ENCODE data around the gene AOC1.

The AOC1 gene

DNA sequence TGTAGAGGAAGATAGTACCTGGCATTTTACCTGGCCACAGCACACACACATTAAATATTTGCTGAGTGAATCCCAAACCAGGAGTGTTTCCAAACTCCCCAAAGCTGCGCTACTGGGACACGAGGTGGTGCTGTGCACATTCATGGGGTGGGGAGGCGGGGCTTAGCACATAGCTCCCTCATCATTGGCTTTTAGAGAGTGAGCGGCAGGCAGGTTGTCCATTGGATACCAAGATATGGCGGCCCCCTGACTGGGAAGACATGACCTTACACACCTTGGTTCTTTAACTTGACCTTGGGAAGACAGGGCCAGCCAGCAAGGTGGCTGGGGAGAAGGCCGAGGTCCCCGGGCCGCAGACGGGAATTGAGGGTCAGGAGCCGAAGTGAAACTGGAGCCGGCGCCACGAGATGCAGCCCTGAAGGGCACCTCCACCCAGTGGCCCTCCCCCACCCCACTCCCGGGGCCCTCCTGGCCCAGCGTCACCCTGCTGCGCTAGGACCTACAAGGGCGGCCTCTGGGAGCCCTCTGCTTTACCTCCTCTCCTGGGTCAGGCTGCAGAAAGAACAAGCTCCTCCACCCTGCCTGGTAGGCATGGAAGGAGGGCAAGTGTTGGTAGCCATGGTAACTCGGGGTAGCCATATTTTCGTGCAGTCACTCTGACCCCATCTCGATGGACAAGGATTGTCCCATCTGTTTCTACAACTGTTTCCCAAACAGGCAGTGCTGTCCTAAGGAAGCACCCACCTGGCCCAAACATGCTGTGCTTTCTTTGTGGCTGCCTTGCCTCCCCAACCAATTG is 27.7 kb upstream of the AOC1 start:
- DNase-seq (ENCODE audit: low spot score) = no peak
- CTCF ChIA-PET = no interaction called here
- H3K27ac ChIP-seq = no peak overlapping the region
- POLR2A ChIA-PET (ENCODE audit: low non-redundant PET) = no interaction called here
- TF ChIP-seq, protein P1, sequence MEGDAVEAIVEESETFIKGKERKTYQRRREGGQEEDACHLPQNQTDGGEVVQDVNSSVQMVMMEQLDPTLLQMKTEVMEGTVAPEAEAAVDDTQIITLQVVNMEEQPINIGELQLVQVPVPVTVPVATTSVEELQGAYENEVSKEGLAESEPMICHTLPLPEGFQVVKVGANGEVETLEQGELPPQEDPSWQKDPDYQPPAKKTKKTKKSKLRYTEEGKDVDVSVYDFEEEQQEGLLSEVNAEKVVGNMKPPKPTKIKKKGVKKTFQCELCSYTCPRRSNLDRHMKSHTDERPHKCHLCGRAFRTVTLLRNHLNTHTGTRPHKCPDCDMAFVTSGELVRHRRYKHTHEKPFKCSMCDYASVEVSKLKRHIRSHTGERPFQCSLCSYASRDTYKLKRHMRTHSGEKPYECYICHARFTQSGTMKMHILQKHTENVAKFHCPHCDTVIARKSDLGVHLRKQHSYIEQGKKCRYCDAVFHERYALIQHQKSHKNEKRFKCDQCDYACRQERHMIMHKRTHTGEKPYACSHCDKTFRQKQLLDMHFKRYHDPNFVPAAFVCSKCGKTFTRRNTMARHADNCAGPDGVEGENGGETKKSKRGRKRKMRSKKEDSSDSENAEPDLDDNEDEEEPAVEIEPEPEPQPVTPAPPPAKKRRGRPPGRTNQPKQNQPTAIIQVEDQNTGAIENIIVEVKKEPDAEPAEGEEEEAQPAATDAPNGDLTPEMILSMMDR (conservative IDR thresholded peaks at IDR 0.05; ENCODE audit: low read depth) = no peak

DNA sequence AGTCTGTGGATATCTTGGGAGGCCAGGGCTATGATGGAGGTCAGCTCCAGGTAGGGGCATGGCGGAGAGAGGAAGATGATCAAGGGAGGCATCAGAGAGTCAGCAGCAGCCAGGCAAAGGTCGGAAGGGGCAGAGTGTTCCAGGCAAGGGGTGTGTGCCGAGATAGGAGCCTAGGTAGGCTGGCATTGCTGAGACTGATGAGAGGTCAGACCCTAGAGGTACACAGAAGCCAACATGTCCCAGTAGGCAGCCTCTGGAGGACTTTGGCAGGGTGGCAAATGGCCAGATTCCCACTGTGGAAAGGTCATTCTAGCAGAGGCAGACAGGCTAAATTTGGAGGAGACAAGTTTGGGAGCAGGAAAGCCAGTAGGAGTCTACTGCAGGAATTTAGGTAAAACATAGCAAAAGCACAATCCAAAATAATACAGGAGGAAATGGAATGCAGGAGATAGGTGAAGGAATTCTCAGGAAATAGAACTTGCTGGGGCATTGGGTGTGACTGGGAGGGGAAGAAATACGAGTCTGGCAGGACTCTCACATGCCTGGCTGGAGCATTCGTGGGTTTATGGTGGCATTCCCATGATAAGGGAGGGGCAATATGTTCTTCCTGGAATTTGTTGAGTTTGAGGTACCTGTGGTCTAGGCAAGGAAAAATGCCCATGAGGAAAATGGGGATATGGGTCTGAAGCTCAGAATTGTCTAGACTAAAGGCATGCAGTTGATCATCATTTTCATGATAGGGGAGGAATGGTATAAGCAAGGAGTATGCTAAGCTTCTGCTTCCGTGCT is 26.1 kb upstream of the AOC1 start:
- DNase-seq (ENCODE audit: low spot score) = no peak
- TF ChIP-seq, protein P1 (conservative IDR thresholded peaks at IDR 0.05; ENCODE audit: low read depth) = no peak
- POLR2A ChIA-PET (ENCODE audit: low non-redundant PET) = no interaction called here
- CTCF ChIA-PET = no interaction called here
- H3K27ac ChIP-seq = no peak overlapping the region

DNA sequence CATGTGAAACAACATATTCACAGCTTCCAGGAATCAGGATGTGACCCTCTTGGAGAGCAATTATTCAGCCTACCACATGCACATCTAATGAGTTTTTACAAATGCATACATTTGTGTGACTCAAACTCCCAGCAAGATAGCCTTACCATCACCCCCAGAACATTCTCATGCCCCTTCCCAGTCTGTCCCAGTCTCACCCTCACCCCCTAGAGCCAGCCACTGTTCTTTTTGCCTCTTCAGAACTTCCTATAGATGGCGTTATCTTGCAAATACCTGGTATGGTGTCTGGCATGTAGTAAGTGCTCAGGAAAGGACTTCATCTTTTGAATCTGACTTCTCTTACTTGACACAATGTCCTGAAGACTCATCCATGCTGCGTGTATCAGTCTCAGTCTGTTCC is 23.9 kb upstream of the AOC1 start:
- POLR2A ChIA-PET (ENCODE audit: low non-redundant PET) = no interaction called here

DNA sequence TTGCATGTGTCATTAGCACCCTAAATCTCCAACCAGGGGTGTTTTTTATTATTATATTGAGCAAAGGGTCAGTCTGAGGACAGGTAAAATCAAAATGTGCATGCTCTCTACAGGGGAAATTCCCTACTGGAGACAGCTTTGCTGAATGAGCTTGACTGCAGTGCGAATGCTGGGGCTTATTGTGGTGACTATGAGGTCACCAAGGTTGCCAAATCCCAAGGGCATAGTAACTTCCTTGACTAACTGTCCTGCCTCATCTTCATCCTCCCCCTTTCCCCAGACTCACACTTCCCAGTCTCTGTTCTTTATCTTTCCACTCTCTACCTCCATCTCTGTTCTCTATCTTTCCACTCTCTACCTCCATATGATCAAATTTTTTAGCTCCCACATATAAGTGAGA is 22.9 kb upstream of the AOC1 start:
- TF ChIP-seq, protein P1 (conservative IDR thresholded peaks at IDR 0.05; ENCODE audit: low read depth) = no peak
- DNase-seq (ENCODE audit: low spot score) = no peak
- ChIA-PET CTCF (interaction anchor here (0.6 kb wide), 1 partner anchor 1076 kb away, joined by 3 read pairs; no protein-coding TSS in a partner anchor), POLR2A (ENCODE audit: low non-redundant PET) (no interaction called here)
- H3K27ac ChIP-seq = no peak overlapping the region

More for the DNA sequence above, 23.9 kb upstream of the AOC1 start:
- TF ChIP-seq, protein P1 (conservative IDR thresholded peaks at IDR 0.05; ENCODE audit: low read depth) = no peak
- DNase-seq (ENCODE audit: low spot score) = no peak
- CTCF ChIA-PET = no interaction called here
- no peak overlapping the region for H3K27ac ChIP-seq

DNA sequence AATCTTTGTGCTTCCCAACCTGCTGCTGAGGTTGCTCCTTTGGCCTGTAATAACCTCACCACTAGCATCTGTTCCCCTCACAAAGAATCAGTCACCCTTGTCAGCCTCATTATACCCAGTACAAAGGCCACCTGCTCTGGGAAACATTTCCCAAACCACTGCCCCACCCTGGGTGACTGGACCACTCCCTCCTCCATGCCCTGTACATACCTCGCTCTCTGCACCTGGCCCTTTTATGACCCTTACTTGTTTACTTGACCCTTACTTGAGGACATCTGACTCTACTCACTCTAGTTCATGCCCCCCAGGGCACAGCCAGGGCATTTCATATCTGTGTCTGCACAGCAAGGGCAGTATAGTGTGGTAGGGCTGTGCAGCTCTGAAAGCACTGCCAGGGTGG is 21.4 kb upstream of the AOC1 start:
- no peak overlapping the region for H3K27ac ChIP-seq
- CTCF ChIA-PET = no interaction called here
- TF ChIP-seq, protein P1 (conservative IDR thresholded peaks at IDR 0.05; ENCODE audit: low read depth) = no peak
- POLR2A ChIA-PET (ENCODE audit: low non-redundant PET) = no interaction called here
- no peak for DNase-seq (ENCODE audit: low spot score)

DNA sequence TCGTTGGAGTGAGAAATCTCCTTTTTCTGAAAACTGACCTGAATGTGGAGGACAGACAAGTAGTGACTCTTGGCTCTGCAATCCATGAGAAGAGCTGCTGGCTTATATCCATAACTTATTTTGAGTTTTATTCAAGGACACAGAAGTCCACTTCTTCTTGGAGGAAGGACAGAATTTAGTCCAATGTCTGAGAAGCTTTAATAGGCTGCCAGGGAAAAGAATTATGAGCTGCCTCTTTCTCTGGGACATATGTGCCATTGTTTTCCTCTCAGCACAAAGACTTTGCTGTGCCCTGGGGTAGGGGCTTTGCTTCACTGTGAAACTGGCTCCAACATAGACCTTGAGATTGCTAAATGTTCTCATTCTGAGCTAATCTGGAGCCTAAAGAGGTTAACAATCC is 20.5 kb upstream of the AOC1 start:
- CTCF ChIA-PET = no interaction called here
- no peak overlapping the region for H3K27ac ChIP-seq
- POLR2A ChIA-PET (ENCODE audit: low non-redundant PET) = no interaction called here
- no peak for DNase-seq (ENCODE audit: low spot score)
- TF ChIP-seq, protein P1 (conservative IDR thresholded peaks at IDR 0.05; ENCODE audit: low read depth) = no peak

Measured in RWPE1 (cell line).